Suprapubic skin (tissue), 4 donors: ENCODE data around the gene FGFR3. TPM values are rescaled to one million over a fixed set of nuclear protein-coding genes. Genes with fewer than 3 reads are reported as not detected.

Source experiments
- DNase-seq, 2 donors: peaks; one replicate each; pipeline ENCODE4 v3.0.0-alpha.2; 2019; ENCODE audit warnings: low spot score in 2 of 2
- H3K27ac ChIP-seq: fragments of 200-600 bp; sonication (generic); one replicate; pipeline ENCODE4 v1.5.1; 2019
- H3K27me3 ChIP-seq: fragments of 200-600 bp; sonication (generic); one replicate; pipeline ENCODE4 v1.5.1; 2019
- H3K36me3 ChIP-seq: fragments of 200-600 bp; sonication (generic); one replicate; pipeline ENCODE4 v1.5.1; 2019
- H3K4me1 ChIP-seq: fragments of 200-600 bp; sonication (generic); one replicate; pipeline ENCODE4 v1.5.1; 2019
- H3K4me3 ChIP-seq: fragments of 200-600 bp; sonication (generic); one replicate; pipeline ENCODE4 v1.5.1; 2019; ENCODE audit warnings: mild to moderate bottlenecking
- H3K9me3 ChIP-seq: fragments of 200-600 bp; sonication (generic); one replicate; pipeline ENCODE4 v1.5.1; 2019
- CTCF ChIP-seq, 2 donors: fragments of 200-600 bp in 1 of 2; fragments of 450-650 bp in 1 of 2; sonication (generic) in 1 of 2; IDR thresholded peaks; one replicate each; pipeline ENCODE4 v1.5.1; 2016 to 2019; ENCODE audit warnings: antibody characterized with exemption in 2 of 2, mild to moderate bottlenecking in 1 of 2, moderate library complexity in 1 of 2
- EP300 ChIP-seq: sonication (generic); formaldehyde crosslinking; IDR thresholded peaks from one replicate; pipeline ENCODE4 v1.6.1; 2017; ENCODE audit warnings: antibody characterized with exemption
- POLR2A ChIP-seq, 2 donors: fragments of 450-650 bp; IDR thresholded peaks; one replicate each; pipeline ENCODE4 v1.6.1; 2017; ENCODE audit warnings: antibody characterized with exemption in 2 of 2, mild to moderate bottlenecking in 2 of 2, moderate library complexity in 2 of 2
- POLR2AphosphoS5 ChIP-seq, 3 donors: sonication (generic); formaldehyde crosslinking; IDR thresholded peaks; one replicate each; pipeline ENCODE4 v1.6.1; 2017; ENCODE audit warnings: antibody characterized with exemption in 3 of 3
- WGBS: methylation state at CpG from one replicate; pipeline ENCODE4 v1.1.5; 2018; 5-methylcytosine and 5-hydroxymethylcytosine counted together
- total RNA-seq, 4 donors: library from RNA; depleted of rRNA; stranded (reverse); fragments of >200 nt; gene quantifications; one replicate each; pipeline ENCODE4 v1.1.0, GENCODE V29; 2016

Gene FGFR3
- total RNA-seq, 4 donors from 2014 or later, result 511 to 829 (median 662) TPM

- no peak for DNase-seq
- no peak for TF ChIP-seq POLR2AphosphoS5 (IDR thresholded peaks at IDR 0.05)
- no peak for TF ChIP-seq POLR2A (IDR thresholded peaks at IDR 0.05)
- TF ChIP-seq EP300, result no peak
- no peak for TF ChIP-seq CTCF (IDR thresholded peaks at IDR 0.05)
- H3K4me3 ChIP-seq, result no peak overlapping the region
- H3K9me3 ChIP-seq, result no peaks in the 10 kb centered on the region
- H3K27ac ChIP-seq, result no peak overlapping the region
- H3K27me3 ChIP-seq, result no peaks in the 10 kb centered on the region
- no peaks in the 10 kb centered on the region for H3K4me1 ChIP-seq
- peaks cover 99% of the 10 kb centered on the region for H3K36me3 ChIP-seq
- 95% methylated on average over 9 of the region's 18 CpGs for WGBS
These were observed 28.8 kb downstream of the FGFR3 start for GRCh38 chr4:1821679-1822567.

GRCh38 chr4:1822568-1823544 lies 29.8 kb downstream of the FGFR3 start:
- no peak overlapping the region for H3K27ac ChIP-seq
- H3K27me3 ChIP-seq, result no peaks in the 10 kb centered on the region
- WGBS, result 98% methylated on average over 24 of the region's 37 CpGs
- no peak for TF ChIP-seq POLR2AphosphoS5 (IDR thresholded peaks at IDR 0.05)
- no peak for TF ChIP-seq POLR2A (IDR thresholded peaks at IDR 0.05)
- TF ChIP-seq EP300, result no peak
- H3K4me3 ChIP-seq, result no peak overlapping the region
- no peaks in the 10 kb centered on the region for H3K9me3 ChIP-seq
- H3K36me3 ChIP-seq, result peaks cover 91% of the 10 kb centered on the region
- no peak for DNase-seq
- H3K4me1 ChIP-seq, result no peaks in the 10 kb centered on the region

DNA sequence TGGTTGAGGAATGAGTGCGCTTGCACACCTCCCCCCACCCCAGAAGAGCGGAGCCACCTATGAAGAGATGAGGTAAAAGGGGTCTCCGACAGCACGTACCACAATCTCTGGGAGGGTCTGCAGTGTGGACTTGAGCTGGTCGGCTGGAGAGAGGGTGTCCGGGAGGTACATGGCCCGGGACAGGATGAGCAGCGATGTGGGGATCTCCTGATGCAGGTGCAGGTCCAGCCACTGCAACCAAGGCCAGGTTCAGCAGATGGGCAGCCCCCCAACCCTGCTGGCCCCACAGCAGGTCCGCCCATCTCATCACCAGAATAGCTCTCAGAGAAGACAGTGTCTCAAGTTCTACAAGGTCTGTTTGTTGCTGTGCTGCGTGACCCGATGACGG lies 30.4 kb downstream of the FGFR3 start:
- TF ChIP-seq EP300, result no peak
- no peak for TF ChIP-seq POLR2AphosphoS5 (IDR thresholded peaks at IDR 0.05)
- TF ChIP-seq CTCF (IDR thresholded peaks at IDR 0.05), result no peak
- TF ChIP-seq POLR2A (IDR thresholded peaks at IDR 0.05), result no peak
- no peaks in the 10 kb centered on the region for H3K9me3 ChIP-seq
- H3K4me1 ChIP-seq, result no peaks in the 10 kb centered on the region
- no peak overlapping the region for H3K4me3 ChIP-seq
- H3K27ac ChIP-seq, result no peak overlapping the region
- no peak for DNase-seq
- WGBS, result 96% methylated on average over 11 of the region's 12 CpGs
- H3K36me3 ChIP-seq, result peaks cover 84% of the 10 kb centered on the region
- no peaks in the 10 kb centered on the region for H3K27me3 ChIP-seq

GRCh38 chr4:1824746-1825145 lies 31.7 kb downstream of the FGFR3 start:
- H3K36me3 ChIP-seq, result peaks cover 72% of the 10 kb centered on the region
- WGBS, result 84% methylated on average over 11 of the region's 11 CpGs

More at GRCh38 chr4:1824746-1825145, 31.7 kb downstream of the FGFR3 start:
- H3K4me3 ChIP-seq, result no peak overlapping the region
- no peaks in the 10 kb centered on the region for H3K27me3 ChIP-seq
- no peak for DNase-seq
- no peaks in the 10 kb centered on the region for H3K9me3 ChIP-seq
- TF ChIP-seq POLR2AphosphoS5 (IDR thresholded peaks at IDR 0.05) (no peak), CTCF (IDR thresholded peaks at IDR 0.05) (no peak), POLR2A (IDR thresholded peaks at IDR 0.05) (no peak), EP300 (no peak)
- H3K27ac ChIP-seq, result no peak overlapping the region
- H3K4me1 ChIP-seq, result no peaks in the 10 kb centered on the region
